IMR-90 (cell line): ENCODE measurements around the gene SLC39A11. TPM values are rescaled to one million over a fixed set of nuclear protein-coding genes. Genes with fewer than 3 reads are reported as not detected.

ENCODE experiments used
- ATAC-seq: fragments of 200-7000 bp; cut with Tn5 transposase; 2 replicates; pipeline ENCODE4 v1.9.1; 2020; ENCODE audit warnings: low read depth, mild to moderate bottlenecking, moderate library complexity
- BruUV-seq: library from RNA; stranded (reverse); fragments of 400-500 nt; replicated peaks from 2 replicates; lab custom pipeline; 2021; lab: Mats Ljungman, UMichigan
- CTCF ChIA-PET: fragments of 300-600 bp; formaldehyde crosslinking; extraction: SDS; loops from one replicate; lab custom pipeline; 2021; ENCODE audit warnings: antibody characterized with exemption; lab: Yijun Ruan, JAX
- POLR2A ChIA-PET: fragments of 300-600 bp; sonication (Branson Sonifier 250); formaldehyde crosslinking; loops from one replicate; lab custom pipeline; 2022; ENCODE audit warnings: antibody characterized with exemption; ENCODE audit not compliant: unreplicated experiment; lab: Charles Lee
- DNase-seq: peaks from one replicate; pipeline ENCODE4 v3.0.0; 2013
- H2AFZ ChIP-seq: replicated peaks from 2 replicates; pipeline ENCODE3; 2013; ENCODE audit warnings: low read length, mild to moderate bottlenecking; ENCODE audit not compliant: poor library complexity
- H2AK5ac ChIP-seq: 2 replicates; pipeline ENCODE4 v1.6.1; 2013; ENCODE audit warnings: low read depth, low read length, inconsistent platforms
- H2AK9ac ChIP-seq: replicated peaks from 2 replicates; pipeline ENCODE3; 2013; ENCODE audit warnings: mild to moderate bottlenecking, low read depth, low read length, moderate library complexity; ENCODE audit not compliant: poor library complexity
- H2BK120ac ChIP-seq: 2 replicates; pipeline ENCODE4 v1.6.1; 2013; ENCODE audit warnings: low read depth, low read length, inconsistent platforms
- H2BK15ac ChIP-seq: 3 replicates; pipeline ENCODE4 v1.6.1; 2013; ENCODE audit warnings: low read depth, low read length, inconsistent platforms
- H2BK20ac ChIP-seq: 2 replicates; pipeline ENCODE4 v1.6.1; 2013; ENCODE audit warnings: low read depth, mild to moderate bottlenecking, inconsistent platforms, low read length, moderate library complexity
- H2BK5ac ChIP-seq: 2 replicates; pipeline ENCODE4 v1.6.1; 2013; ENCODE audit warnings: mild to moderate bottlenecking, low read depth, low read length, inconsistent platforms; ENCODE audit not compliant: poor library complexity, severe bottlenecking
- H3K14ac ChIP-seq: replicated peaks from 2 replicates; pipeline ENCODE4 v1.6.1; 2013; ENCODE audit warnings: low read depth, low read length, inconsistent platforms
- H3K18ac ChIP-seq: 2 replicates; pipeline ENCODE4 v1.6.1; 2013; ENCODE audit warnings: low read depth, low read length, control low read depth
- H3K23ac ChIP-seq: 2 replicates; pipeline ENCODE4 v1.6.1; 2013; ENCODE audit warnings: low read depth, low read length, inconsistent platforms
- H3K27ac ChIP-seq: 2 replicates; pipeline ENCODE4 v1.5.1; 2013; ENCODE audit warnings: mild to moderate bottlenecking, control low read depth, low read length; ENCODE audit not compliant: insufficient read depth
- H3K27me3 ChIP-seq: 2 replicates; pipeline ENCODE4 v1.6.1; 2013; ENCODE audit warnings: low read length; ENCODE audit not compliant: control insufficient read depth, insufficient read depth
- H3K36me3 ChIP-seq: 2 replicates; pipeline ENCODE4 v1.6.1; 2013; ENCODE audit warnings: low read length, mixed read lengths; ENCODE audit not compliant: control insufficient read depth, insufficient read depth
- H3K4ac ChIP-seq: 2 replicates; pipeline ENCODE4 v1.6.1; 2013; ENCODE audit warnings: low read depth, low read length, inconsistent platforms
- H3K4me1 ChIP-seq: 2 replicates; pipeline ENCODE4 v1.6.1; 2013; ENCODE audit warnings: low read length, mixed read lengths; ENCODE audit not compliant: control insufficient read depth, insufficient read depth
- H3K4me2 ChIP-seq: 2 replicates; pipeline ENCODE4 v1.6.1; 2013; ENCODE audit warnings: low read depth, mild to moderate bottlenecking, control low read depth, low read length, moderate library complexity
- H3K4me3 ChIP-seq: 2 replicates; pipeline ENCODE4 v1.5.1; 2013; ENCODE audit warnings: low read depth, mild to moderate bottlenecking, control low read depth, low read length, moderate library complexity; ENCODE audit not compliant: insufficient read depth
- H3K56ac ChIP-seq: 2 replicates; pipeline ENCODE4 v1.6.1; 2013; ENCODE audit warnings: low read length, inconsistent platforms; ENCODE audit not compliant: insufficient read depth; ENCODE audit errors: extremely low read depth
- H3K79me1 ChIP-seq, 2 experiments: 2 replicates each; pipeline ENCODE4 v1.6.1; 2013; ENCODE audit warnings: low read length in 2 of 2, inconsistent platforms in 1 of 2, low read depth in 1 of 2
- H3K9ac ChIP-seq: 2 replicates; pipeline ENCODE4 v1.6.1; 2013; ENCODE audit warnings: low read depth, low read length, control low read depth
- H3K9me1 ChIP-seq: 2 replicates; pipeline ENCODE4 v1.6.1; 2013; ENCODE audit warnings: low read length, inconsistent platforms; ENCODE audit not compliant: insufficient read depth
- H3K9me3 ChIP-seq: 2 replicates; pipeline ENCODE4 v1.6.1; 2013; ENCODE audit warnings: low read length; ENCODE audit not compliant: control insufficient read depth, insufficient read depth
- H4K20me1 ChIP-seq: 2 replicates; pipeline ENCODE4 v1.6.1; 2013; ENCODE audit warnings: low read length, inconsistent platforms; ENCODE audit not compliant: insufficient read depth
- H4K5ac ChIP-seq: 2 replicates; pipeline ENCODE4 v1.6.1; 2013; ENCODE audit warnings: mild to moderate bottlenecking, low read depth, low read length, control low read depth
- H4K8ac ChIP-seq, 2 experiments: 2 replicates each; pipeline ENCODE4 v1.6.1; 2013; ENCODE audit warnings: low read depth in 2 of 2, low read length in 2 of 2, control low read depth in 1 of 2, inconsistent platforms in 1 of 2
- H4K91ac ChIP-seq: 2 replicates; pipeline ENCODE4 v1.6.1; 2013; ENCODE audit warnings: low read depth, low read length, inconsistent platforms; ENCODE audit not compliant: insufficient read depth
- NFE2L2 ChIP-seq: fragments of 150-350 bp; IDR thresholded peaks from 2 replicates; pipeline ENCODE4 v1.6.1; 2016; ENCODE audit warnings: low read depth, mild to moderate bottlenecking, low read length
- SMC3 ChIP-seq: fragments of 150-350 bp; IDR thresholded peaks from 2 replicates; pipeline ENCODE4 v1.6.1; 2016; ENCODE audit warnings: low read depth, mild to moderate bottlenecking, antibody characterized with exemption, low read length, moderate library complexity
- WGBS, 2 experiments: methylation state at CpG; one replicate each; pipeline versions ENCODE4 v1.1.5 to v1.1.7; 2013; ENCODE audit warnings: missing lambda C conversion rate in 2 of 2; ENCODE audit not compliant: insufficient read length in 1 of 2; ENCODE audit errors: extremely low coverage in 2 of 2; 5-methylcytosine and 5-hydroxymethylcytosine counted together
- dilution Hi-C: fragments of 300-500 bp; cut with HindIII; formaldehyde crosslinking; loops from one replicate; pipeline ENCODE4 v1.14.3; 2018; ENCODE audit warnings: low sequenced_read_pairs; ENCODE audit not compliant: unreplicated experiment
- in situ Hi-C: fragments of 300-500 bp; cut with MboI; formaldehyde crosslinking; loops from 3 replicates; pipeline ENCODE4 v1.14.3; 2019; ENCODE audit warnings: low sequenced_read_pairs, inconsistent platforms, mixed read lengths
- intact Hi-C: fragments of 100-400 bp; cut with micrococcal nuclease; formaldehyde crosslinking; loops from 2 replicates; pipeline ENCODE4 v1.10.0; 2022
- polyA plus RNA-seq, 3 experiments: library from polyadenylated mRNA; depleted of rRNA; stranded (reverse); fragments of >200 nt; gene quantifications; 2 replicates each; pipeline ENCODE4 v1.2.3, GENCODE V29; 2012; ENCODE audit warnings: low replicate concordance in 1 of 3
- total RNA-seq: library from RNA; depleted of rRNA; stranded (reverse); fragments of >200 nt; gene quantifications from 2 replicates; pipeline ENCODE4 v1.2.3, GENCODE V29; 2012
- TF ChIP-seq, protein P1 (sequence below): fragments of 150-350 bp; IDR thresholded peaks from 2 replicates; pipeline ENCODE4 v1.6.1; 2016; ENCODE audit warnings: low read depth, mild to moderate bottlenecking, low read length, moderate library complexity, borderline replicate concordance

The SLC39A11 gene
- total and polyA plus RNA-seq, 2 of the 4 experiments (the other 2 are of a cell fraction) = 8.8 to 14.3 TPM

DNA sequence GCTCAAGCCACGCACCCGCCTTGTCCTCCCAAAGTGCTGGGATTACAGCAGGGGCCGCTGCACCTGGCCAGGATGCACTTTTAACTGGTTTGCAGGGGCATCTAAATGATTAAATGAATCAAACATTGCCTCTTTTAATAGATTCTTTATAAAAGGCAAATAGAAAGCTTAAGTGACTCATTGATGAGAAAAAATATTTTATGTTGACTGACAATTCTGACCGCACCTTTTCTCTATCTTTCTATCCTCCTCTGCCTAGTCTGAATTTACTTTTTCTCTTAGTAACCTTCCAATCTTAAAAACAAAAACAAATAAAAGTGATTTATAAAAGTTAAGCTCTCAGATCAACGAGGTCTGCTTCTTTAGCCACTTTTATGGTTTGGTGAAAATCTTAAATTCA lies 35.3 kb downstream of the SLC39A11 start:
- no peak overlapping the region for H3K14ac ChIP-seq
- dilution Hi-C loops = no loop called here
- ATAC-seq (no peak), DNase-seq (no peak)
- H3K27ac ChIP-seq = no peak overlapping the region
- no peak overlapping the region for H4K91ac ChIP-seq
- H3K4me3 ChIP-seq = no peak overlapping the region
- no peak overlapping the region for H2AK9ac ChIP-seq
- H3K23ac ChIP-seq = no peak overlapping the region
- no peak overlapping the region for H2BK20ac ChIP-seq
- no peak overlapping the region for H3K4me2 ChIP-seq
- no TSS peak for BruUV-seq
- no peak overlapping the region for H2BK15ac ChIP-seq
- H4K20me1 ChIP-seq = no peaks in the 10 kb centered on the region
- in situ Hi-C loops = no loop called here
- intact Hi-C loops = no loop called here
- no peak overlapping the region for H2AFZ ChIP-seq
- H3K4ac ChIP-seq = no peak overlapping the region; the same call in 1 of the 2 replicates
- peaks cover 5% of the 10 kb centered on the region for H3K4me1 ChIP-seq
- H3K36me3 ChIP-seq = no peaks in the 10 kb centered on the region
- no peaks in the 10 kb centered on the region for H3K9me3 ChIP-seq
- no peak overlapping the region for H2AK5ac ChIP-seq
- H4K5ac ChIP-seq = no peak overlapping the region
- no peak overlapping the region for H2BK120ac ChIP-seq
- H3K9ac ChIP-seq = no peak overlapping the region
- TF ChIP-seq SMC3 (no peak), NFE2L2 (no peak)
- TF ChIP-seq, protein P1, sequence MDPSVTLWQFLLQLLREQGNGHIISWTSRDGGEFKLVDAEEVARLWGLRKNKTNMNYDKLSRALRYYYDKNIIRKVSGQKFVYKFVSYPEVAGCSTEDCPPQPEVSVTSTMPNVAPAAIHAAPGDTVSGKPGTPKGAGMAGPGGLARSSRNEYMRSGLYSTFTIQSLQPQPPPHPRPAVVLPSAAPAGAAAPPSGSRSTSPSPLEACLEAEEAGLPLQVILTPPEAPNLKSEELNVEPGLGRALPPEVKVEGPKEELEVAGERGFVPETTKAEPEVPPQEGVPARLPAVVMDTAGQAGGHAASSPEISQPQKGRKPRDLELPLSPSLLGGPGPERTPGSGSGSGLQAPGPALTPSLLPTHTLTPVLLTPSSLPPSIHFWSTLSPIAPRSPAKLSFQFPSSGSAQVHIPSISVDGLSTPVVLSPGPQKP = no peak
- H2BK5ac ChIP-seq = no peak overlapping the region
- 0 out of 2 replicates have a peak, but pooled peaks cover 2% of the 10 kb centered on the region for H3K9me1 ChIP-seq
- no peak overlapping the region for H3K18ac ChIP-seq
- H4K8ac ChIP-seq = no peak overlapping the region
- POLR2A ChIA-PET = no interaction called here
- CTCF ChIA-PET = interaction anchor here (0.6 to 0.7 kb wide), 2 partner anchors 16 to 71 kb away, joined by 3 to 4 read pairs; no protein-coding TSS in a partner anchor
- H3K56ac ChIP-seq = no peak overlapping the region
- WGBS, 2 experiments = no CpG with 5 or more reads among the region's 5 CpGs
- H3K27me3 ChIP-seq = no peaks in the 10 kb centered on the region
- H3K79me1 ChIP-seq = no peaks in the 10 kb centered on the region
